HepG2 (cell line): ENCODE results near the gene PAPSS2.

Experiments
- HMG20B ChIP-seq: conservative IDR thresholded peaks from 2 replicates; pipeline ENCODE4 v1.6.1; 2016; ENCODE audit warnings: missing genetic modification reagents, missing compliant biosample characterization
- RBAK ChIP-seq: sonication (generic); formaldehyde crosslinking; IDR thresholded peaks from 2 replicates; pipeline ENCODE4 v1.5.1; 2020; ENCODE audit warnings: mild to moderate bottlenecking, missing genetic modification reagents
- TAF15 ChIP-seq: fragments of 200-400 bp; formaldehyde crosslinking; IDR thresholded peaks from one replicate; pipeline ENCODE4 v1.6.1; 2018; ENCODE audit warnings: mild to moderate bottlenecking, low read depth, low read length; ENCODE audit not compliant: poor library complexity, severe bottlenecking
- ZBTB3 ChIP-seq: sonication (generic); formaldehyde crosslinking; IDR thresholded peaks from 2 replicates; pipeline ENCODE4 v1.4.0; 2020; ENCODE audit warnings: low read depth, mild to moderate bottlenecking, moderate library complexity, missing genetic modification reagents, borderline replicate concordance
- ZNF274 ChIP-seq: sonication (generic); formaldehyde crosslinking; IDR thresholded peaks from 2 replicates; pipeline ENCODE4 v1.5.1; 2020; ENCODE audit warnings: mild to moderate bottlenecking, missing genetic modification reagents
- ZNF354B ChIP-seq: sonication (generic); formaldehyde crosslinking; IDR thresholded peaks from 2 replicates; pipeline ENCODE4 v1.8.0; 2022; ENCODE audit warnings: mild to moderate bottlenecking, missing genetic modification reagents
- TF ChIP-seq, protein P1 (sequence below), 2 experiments: sonication (generic) in 1 of 2; formaldehyde crosslinking in 1 of 2; IDR thresholded peaks; 2 replicates each; pipeline versions ENCODE4 v1.4.0 to v1.6.1; 2018 to 2020; ENCODE audit warnings: missing genetic modification reagents in 2 of 2, borderline replicate concordance in 1 of 2, low read depth in 1 of 2, mild to moderate bottlenecking in 1 of 2, missing biosample characterization in 1 of 2
- TF ChIP-seq, protein P2 (sequence below): sonication (generic); formaldehyde crosslinking; IDR thresholded peaks from 2 replicates; pipeline ENCODE4 v1.4.0; 2020; ENCODE audit warnings: missing genetic modification reagents, borderline replicate concordance
- TF ChIP-seq, protein P3 (sequence below): sonication (generic); formaldehyde crosslinking; conservative IDR thresholded peaks from 2 replicates; pipeline ENCODE4 v1.8.0; 2022; ENCODE audit warnings: missing genetic modification reagents
- TF ChIP-seq, protein P4 (sequence below): sonication (generic); formaldehyde crosslinking; IDR thresholded peaks from 2 replicates; pipeline ENCODE4 v1.5.0; 2020; ENCODE audit warnings: mild to moderate bottlenecking, missing genetic modification reagents, moderate library complexity

DNA sequence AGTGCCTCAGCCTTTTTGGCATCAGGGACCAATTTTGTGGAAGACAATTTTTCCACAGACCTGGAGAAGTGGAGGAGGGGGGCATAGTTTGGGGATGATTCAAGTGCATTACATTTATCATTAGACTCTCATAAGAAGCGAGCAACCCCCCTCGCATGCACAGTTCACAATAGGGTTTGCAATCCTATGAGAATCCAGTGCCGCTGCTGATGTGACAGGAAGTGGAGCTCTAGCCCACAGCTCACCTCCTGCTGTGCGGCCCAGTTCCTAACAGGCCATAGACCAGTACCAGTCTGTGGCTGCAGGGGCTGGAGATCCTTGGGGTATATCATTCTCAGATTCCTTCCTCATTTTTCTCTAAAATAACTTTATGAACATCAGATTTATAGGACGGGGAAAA lies 107.6 kb downstream of the PAPSS2 start:
- TF ChIP-seq, protein P1, sequence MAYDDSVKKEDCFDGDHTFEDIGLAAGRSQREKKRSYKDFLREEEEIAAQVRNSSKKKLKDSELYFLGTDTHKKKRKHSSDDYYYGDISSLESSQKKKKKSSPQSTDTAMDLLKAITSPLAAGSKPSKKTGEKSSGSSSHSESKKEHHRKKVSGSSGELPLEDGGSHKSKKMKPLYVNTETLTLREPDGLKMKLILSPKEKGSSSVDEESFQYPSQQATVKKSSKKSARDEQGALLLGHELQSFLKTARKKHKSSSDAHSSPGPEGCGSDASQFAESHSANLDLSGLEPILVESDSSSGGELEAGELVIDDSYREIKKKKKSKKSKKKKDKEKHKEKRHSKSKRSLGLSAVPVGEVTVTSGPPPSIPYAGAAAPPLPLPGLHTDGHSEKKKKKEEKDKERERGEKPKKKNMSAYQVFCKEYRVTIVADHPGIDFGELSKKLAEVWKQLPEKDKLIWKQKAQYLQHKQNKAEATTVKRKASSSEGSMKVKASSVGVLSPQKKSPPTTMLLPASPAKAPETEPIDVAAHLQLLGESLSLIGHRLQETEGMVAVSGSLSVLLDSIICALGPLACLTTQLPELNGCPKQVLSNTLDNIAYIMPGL (CRISPR knock-in tag; IDR thresholded peaks at IDR 0.05; ENCODE audit: borderline replicate concordance in 1 of 2, low read depth in 1 of 2), result no peak
- TF ChIP-seq ZNF354B (CRISPR knock-in tag) (no peak), ZBTB3 (CRISPR knock-in tag) (no peak), HMG20B (CRISPR knock-in tag) (no peak), TAF15 (no peak), ZNF274 (CRISPR knock-in tag) (no peak), RBAK (no peak)
- TF ChIP-seq, protein P2, sequence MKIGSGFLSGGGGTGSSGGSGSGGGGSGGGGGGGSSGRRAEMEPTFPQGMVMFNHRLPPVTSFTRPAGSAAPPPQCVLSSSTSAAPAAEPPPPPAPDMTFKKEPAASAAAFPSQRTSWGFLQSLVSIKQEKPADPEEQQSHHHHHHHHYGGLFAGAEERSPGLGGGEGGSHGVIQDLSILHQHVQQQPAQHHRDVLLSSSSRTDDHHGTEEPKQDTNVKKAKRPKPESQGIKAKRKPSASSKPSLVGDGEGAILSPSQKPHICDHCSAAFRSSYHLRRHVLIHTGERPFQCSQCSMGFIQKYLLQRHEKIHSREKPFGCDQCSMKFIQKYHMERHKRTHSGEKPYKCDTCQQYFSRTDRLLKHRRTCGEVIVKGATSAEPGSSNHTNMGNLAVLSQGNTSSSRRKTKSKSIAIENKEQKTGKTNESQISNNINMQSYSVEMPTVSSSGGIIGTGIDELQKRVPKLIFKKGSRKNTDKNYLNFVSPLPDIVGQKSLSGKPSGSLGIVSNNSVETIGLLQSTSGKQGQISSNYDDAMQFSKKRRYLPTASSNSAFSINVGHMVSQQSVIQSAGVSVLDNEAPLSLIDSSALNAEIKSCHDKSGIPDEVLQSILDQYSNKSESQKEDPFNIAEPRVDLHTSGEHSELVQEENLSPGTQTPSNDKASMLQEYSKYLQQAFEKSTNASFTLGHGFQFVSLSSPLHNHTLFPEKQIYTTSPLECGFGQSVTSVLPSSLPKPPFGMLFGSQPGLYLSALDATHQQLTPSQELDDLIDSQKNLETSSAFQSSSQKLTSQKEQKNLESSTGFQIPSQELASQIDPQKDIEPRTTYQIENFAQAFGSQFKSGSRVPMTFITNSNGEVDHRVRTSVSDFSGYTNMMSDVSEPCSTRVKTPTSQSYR (CRISPR knock-in tag), result no peak
- TF ChIP-seq, protein P3, sequence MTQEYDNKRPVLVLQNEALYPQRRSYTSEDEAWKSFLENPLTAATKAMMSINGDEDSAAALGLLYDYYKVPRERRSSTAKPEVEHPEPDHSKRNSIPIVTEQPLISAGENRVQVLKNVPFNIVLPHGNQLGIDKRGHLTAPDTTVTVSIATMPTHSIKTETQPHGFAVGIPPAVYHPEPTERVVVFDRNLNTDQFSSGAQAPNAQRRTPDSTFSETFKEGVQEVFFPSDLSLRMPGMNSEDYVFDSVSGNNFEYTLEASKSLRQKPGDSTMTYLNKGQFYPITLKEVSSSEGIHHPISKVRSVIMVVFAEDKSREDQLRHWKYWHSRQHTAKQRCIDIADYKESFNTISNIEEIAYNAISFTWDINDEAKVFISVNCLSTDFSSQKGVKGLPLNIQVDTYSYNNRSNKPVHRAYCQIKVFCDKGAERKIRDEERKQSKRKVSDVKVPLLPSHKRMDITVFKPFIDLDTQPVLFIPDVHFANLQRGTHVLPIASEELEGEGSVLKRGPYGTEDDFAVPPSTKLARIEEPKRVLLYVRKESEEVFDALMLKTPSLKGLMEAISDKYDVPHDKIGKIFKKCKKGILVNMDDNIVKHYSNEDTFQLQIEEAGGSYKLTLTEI, result no peak
- TF ChIP-seq, protein P4, sequence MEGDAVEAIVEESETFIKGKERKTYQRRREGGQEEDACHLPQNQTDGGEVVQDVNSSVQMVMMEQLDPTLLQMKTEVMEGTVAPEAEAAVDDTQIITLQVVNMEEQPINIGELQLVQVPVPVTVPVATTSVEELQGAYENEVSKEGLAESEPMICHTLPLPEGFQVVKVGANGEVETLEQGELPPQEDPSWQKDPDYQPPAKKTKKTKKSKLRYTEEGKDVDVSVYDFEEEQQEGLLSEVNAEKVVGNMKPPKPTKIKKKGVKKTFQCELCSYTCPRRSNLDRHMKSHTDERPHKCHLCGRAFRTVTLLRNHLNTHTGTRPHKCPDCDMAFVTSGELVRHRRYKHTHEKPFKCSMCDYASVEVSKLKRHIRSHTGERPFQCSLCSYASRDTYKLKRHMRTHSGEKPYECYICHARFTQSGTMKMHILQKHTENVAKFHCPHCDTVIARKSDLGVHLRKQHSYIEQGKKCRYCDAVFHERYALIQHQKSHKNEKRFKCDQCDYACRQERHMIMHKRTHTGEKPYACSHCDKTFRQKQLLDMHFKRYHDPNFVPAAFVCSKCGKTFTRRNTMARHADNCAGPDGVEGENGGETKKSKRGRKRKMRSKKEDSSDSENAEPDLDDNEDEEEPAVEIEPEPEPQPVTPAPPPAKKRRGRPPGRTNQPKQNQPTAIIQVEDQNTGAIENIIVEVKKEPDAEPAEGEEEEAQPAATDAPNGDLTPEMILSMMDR (CRISPR knock-in tag), result no peak
